ENCODE results near the gene MYO9B.
A peak's percentile ranks its signal among the peaks of the same experiment; 100 is the strongest.

MYO9B gene

DNA sequence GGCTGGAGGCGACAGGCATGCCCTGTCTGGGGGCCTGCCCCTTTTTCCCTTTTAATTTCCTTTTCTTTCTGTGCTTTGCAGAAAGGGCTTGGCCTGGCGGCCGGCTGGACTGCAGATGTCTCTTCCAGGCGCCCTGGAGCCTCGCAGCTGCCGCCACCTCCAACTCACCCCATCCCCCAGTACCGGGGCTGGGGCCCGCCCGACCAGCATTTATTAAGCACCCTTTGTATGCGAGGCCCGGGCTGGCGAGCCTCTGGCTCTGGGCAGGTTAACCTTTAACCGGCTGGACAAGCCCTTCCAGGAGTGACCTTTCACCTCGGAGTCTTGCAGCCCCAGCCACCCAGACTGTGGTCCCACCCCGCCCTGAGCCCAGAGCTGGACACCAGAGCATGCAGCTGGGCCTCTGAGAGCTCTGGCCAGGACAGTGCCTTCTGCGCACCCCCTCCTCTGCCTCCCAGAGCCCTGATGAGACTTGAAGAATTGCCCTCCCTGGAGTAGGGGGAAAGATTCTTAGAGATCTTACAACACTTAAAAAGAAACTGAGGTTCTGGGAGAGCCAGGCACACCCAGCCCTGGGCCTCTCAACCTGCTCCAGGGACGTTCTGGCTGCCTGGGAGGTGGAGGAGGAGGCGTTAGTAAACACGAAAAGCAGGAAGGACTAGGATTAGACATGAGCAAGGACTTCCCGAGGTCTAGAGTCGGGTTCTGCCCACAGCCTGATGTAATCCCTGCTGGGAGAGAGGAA lies 171.3 kb downstream of the MYO9B start:
- no peak for DNase-seq

DNA sequence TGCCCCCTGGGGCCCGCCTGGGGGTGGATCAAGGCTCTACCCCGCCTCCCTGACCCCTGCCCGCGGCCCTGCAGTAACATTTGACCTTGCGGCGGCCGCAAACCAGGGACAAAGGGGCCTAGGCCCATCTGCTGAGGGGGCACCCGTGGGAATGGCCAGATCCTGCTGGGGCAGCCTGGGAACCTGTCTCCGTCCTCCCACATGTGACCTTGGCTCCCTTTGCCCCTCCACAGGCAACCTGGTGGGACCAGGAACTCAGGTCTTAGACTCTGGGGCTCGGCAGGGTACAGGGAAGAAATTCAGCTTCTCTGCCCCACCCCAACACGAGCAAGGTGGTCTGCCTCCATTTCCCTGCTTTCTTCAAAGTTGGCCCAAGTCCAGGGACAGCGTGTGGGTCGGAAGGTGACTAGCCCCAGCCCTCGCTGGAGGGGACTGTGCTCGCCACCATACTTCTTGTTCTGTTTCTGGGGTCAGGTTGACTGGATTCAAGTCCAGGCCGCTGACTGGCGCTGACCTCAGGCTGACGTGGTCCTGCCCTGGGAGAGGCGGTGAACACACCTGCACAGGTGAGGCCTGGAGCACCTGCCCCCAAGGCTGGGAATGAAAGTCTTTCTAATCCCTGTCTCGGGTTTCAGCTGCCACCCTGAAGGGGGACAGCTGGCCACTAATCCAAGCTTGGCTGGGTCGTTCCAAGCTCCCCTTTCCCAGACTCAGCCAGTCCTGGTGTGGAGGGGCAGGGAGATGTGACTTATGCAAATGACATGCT lies 172.6 kb downstream of the MYO9B start:
- peak; percentile 24 for DNase-seq

DNA sequence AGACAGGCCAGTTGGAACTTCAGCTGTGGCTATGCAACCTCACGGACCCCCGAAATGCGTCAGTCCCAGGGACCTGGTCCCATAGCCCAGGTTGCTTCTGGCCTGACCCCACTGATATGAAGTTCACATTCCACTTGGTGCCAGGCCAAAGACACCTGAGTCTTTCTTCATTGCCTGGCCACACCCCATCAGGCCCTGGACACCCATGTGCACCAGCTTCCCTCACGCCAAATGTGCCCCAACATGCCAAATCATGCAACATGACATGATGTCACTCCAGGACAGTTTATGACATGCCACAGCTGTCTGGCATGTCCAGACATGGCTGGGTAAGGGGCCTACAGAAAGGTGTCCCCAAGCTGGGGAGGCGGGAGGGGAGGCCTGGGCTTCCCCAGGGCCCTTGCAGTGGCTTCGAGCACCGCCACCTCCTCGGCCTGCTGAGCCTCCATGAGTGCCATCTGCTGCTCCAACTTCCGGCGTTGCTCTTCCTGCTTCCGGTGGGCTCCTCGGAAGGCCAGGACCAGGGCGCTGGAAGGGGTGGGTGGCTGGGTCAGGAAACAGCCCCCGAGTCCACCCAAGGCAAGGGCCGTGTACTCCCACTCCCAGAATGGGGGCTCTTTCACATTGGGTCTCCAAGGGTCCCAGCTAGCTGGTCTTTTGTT lies 174.4 kb downstream of the MYO9B start:
- DNase-seq = no peak

DNA sequence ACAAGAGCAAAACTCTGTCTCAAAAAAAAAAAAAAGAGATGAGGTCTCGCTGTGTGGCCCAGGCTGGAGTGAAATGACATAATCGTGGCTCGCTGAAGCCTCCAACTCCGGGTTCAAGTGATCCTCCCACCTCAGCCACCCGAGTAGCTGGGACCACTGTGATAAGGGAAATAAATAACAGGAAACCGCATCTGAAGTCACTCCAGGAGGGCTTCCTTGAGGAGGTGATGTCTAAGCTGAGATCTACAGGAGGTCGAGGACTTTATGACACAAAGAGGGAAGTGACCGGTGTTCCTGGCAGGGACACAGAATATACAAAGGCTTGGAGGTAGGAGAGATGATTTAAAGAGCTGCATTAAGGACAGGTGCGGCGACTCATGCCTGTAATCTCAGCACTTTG lies 179.1 kb downstream of the MYO9B start:
- DNase-seq = no peak

DNA sequence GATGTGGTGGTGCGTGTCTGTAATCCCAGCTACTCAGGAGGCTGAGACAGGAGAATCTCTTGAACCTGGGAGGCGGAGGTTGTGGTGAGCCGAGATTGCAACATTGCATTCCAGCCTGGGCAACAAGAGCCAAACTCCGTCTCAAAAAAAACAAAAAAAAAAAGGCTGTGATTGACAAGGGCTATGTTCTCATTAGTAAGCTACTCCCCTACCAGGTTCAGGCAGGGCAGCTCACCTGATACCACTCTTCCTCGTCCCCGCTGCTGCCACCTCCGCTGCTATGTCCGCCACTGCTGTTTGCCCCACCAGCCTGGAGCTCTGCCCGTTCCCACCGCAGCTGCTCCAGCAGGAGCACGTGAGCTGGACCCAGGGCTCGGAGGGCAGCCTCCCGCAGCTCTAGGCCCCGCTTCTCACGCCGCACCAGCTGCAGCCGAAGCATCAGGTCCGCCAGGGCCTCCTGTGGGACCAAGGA lies 179.6 kb downstream of the MYO9B start:
- DNase-seq = peak; percentile 24

DNA sequence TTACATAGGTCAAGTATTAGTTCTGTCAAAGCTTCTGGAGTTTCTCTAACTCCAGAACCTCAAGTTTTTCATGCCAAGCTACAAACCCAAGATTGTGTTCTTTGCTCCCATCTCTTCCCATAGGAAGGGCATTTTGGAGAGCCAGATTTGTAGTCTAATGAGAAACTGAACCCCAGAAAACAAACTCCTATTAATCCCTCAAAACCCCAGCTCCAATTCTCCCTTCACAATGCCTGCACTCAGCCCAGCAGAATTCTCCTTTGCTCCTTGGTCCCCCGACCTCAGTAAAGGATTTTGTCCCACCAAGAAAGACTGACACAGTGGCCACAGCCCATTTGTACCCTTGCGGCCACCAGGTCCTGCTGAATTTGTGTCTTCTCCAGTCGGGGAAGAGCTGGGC lies 180.6 kb downstream of the MYO9B start:
- no peak for DNase-seq

DNA sequence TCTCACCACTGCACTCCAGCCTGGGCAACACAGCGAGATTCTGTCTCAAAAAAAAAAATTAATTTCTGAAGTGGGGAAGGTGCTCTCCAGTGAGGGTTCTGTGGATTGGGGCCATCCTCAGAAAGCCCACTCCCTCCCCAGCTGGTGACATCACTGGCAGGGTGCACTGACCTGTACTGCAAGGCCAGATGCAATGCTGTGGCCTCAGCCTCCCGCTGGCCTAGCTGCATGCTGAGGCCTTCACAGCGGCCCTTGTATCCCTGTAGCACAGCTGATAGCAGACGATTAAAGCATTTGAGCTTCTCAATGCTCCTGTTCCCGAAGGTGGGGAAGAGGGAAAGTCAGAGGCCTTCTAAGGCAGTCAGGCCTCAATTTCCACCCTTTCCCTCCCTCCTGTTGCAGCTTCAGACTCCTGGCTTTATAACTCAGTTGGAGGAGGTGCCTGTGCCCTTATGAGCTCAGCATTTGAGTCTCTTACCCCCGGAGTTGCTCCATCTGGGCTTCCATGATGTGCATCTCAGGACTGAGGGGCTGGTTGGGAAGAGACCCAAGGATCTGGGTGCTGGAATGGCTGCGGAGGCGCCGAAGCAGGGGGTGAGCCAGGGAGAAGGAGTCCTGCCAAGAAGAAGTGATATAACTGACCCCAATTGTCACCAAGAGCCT lies 183.7 kb downstream of the MYO9B start:
- DNase-seq = no peak

DNA sequence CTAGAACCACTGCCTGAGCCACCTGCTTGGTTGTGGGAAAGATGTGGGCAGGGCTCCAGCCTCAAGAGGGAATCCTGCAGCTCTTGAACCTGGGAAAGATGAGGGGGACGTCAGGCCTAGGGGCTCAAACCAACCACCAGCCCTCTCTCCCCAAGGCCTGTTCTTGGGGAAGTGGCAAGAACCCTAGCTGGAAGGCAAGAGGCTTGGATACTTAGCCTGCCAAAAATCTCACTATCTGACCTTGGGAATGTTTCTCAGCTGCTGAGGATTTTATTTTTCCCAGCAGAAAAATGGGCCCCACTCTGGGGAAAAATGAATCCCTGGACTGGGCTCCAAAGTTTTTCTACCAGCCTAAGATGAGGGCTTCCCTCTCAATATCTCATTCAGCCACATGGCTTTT lies 184.4 kb downstream of the MYO9B start:
- DNase-seq = no peak

DNA sequence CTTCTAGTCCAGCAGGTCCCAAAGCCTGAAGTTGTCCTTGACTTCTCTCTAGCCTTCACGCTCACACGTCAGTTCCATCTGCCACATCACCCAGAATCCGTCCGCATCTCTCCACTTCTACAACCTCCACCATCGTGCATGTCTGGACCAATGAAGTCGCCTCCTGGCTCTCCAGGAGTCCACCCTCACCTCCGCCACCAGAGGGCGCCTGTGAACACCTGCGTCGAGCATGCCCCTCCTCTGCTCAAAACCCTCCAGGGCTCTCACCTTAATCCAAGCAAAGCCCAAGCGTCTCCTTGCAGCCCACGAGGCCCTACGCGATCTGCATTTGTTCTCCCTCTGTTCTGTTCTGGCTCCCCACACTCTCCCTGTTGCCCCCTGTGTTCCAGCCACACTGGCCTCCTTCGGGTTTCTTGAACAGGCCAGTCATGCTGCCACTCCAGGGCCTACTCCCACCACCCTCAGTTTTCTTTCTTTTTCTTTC lies 185.3 kb downstream of the MYO9B start:
- peak; percentile 82 for DNase-seq

DNA sequence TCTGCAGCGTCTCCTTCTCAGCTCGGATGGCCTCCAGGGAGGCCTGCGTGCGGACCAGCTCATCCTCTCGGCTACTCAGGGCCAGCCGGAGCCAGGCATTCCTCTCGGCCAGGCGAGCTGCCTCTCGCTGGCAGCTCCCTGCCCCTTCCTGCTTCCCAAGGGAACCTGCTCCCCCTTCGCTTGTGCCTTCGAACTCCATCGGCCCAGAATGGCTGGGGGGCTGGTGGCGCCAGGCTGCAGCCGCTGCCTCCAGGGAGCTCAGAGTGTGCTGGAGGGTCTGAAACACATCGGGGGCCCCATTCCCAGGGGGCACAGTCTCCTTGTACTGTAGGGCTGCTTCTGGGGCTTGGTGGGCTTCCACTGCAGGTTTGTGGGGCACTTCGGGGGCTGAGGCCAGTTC lies 187.0 kb downstream of the MYO9B start:
- no peak for DNase-seq

Measured in NCI-H2107 (cell line).